ENCODE results near the gene ZNF705A.
"Not testable (repeated sequence)": the region's sequence is repeated elsewhere in the genome, so short reads cannot be mapped to it uniquely, and the experiment has no call there.

The ZNF705A gene

GRCh38 chr12:8226992-8227731 lies 70.3 kb downstream of the ZNF705A start, which contains the start of gene FAM90A1:
Gene FAM90A1 (minus strand): TSS chr12:8227618. CDS start chr12:8224832, 2,786 bp downstream.
- ATAC-seq, H3K9me3 Mint-ChIP-seq: not testable (repeated sequence)
- H3K27me3 Mint-ChIP-seq, result peaks cover 14% of the 10 kb centered on the region
- H3K4me1 Mint-ChIP-seq, result peaks cover 37% of the 10 kb centered on the region
- peak within 1 kb of the TSS; percentile 85 to 86 for H3K4me3 Mint-ChIP-seq
- peak within 1 kb of the TSS; percentile 64 to 73 for H3K27ac Mint-ChIP-seq
- DNase-seq, result peak; percentile 23 to 58

- H3K9me3 Mint-ChIP-seq, ATAC-seq: not testable (repeated sequence)
- peaks cover 37% of the 10 kb centered on the region for H3K4me1 Mint-ChIP-seq
- peak overlapping the region; percentile 57 to 63 for H3K27ac Mint-ChIP-seq
- peak in 1 of 2 donors; percentile 19 for DNase-seq
- peaks cover 14% of the 10 kb centered on the region for H3K27me3 Mint-ChIP-seq
- H3K4me3 Mint-ChIP-seq, result peak overlapping the region; percentile 85 to 86
These were observed 70.9 kb downstream of the ZNF705A start for GRCh38 chr12:8227732-8228077.

- peaks cover 14% of the 10 kb centered on the region for H3K27me3 Mint-ChIP-seq
- peaks cover 37% of the 10 kb centered on the region for H3K4me1 Mint-ChIP-seq
- H3K9me3 Mint-ChIP-seq, ATAC-seq, DNase-seq, H3K4me3 Mint-ChIP-seq, H3K27ac Mint-ChIP-seq: not testable (repeated sequence)
These were observed 71.8 kb downstream of the ZNF705A start for GRCh38 chr12:8228607-8229006.

GRCh38 chr12:8229486-8229885 lies 72.7 kb downstream of the ZNF705A start:
- Mint-ChIP-seq H3K27me3 (peaks cover 14% of the 10 kb centered on the region), H3K4me1 (peaks cover 37% of the 10 kb centered on the region), H3K27ac (peak overlapping the region in 1 of 2 donors; percentile 59)
- DNase-seq, ATAC-seq, H3K9me3 Mint-ChIP-seq, H3K4me3 Mint-ChIP-seq: not testable (repeated sequence)

Measured in stimulated activated naive CD8-positive, alpha-beta T cell treated with anti-CD3 and anti-CD28 coated beads, Interleukin-15, amount 100 ng/mL, for 72 hours (primary cell).